CD4-positive, alpha-beta T cell treated with Interleukin-4 for 4 hours (primary cell): Measurements from ENCODE around the gene DIRAS1.
"Not testable (repeated sequence)": the region's sequence is repeated elsewhere in the genome, so short reads cannot be mapped to it uniquely, and the experiment has no call there.

ENCODE experiments used
- DNase-seq: peaks from one replicate; pipeline ENCODE4 v3.0.0-alpha.2; 2020

The DIRAS1 gene

DNA sequence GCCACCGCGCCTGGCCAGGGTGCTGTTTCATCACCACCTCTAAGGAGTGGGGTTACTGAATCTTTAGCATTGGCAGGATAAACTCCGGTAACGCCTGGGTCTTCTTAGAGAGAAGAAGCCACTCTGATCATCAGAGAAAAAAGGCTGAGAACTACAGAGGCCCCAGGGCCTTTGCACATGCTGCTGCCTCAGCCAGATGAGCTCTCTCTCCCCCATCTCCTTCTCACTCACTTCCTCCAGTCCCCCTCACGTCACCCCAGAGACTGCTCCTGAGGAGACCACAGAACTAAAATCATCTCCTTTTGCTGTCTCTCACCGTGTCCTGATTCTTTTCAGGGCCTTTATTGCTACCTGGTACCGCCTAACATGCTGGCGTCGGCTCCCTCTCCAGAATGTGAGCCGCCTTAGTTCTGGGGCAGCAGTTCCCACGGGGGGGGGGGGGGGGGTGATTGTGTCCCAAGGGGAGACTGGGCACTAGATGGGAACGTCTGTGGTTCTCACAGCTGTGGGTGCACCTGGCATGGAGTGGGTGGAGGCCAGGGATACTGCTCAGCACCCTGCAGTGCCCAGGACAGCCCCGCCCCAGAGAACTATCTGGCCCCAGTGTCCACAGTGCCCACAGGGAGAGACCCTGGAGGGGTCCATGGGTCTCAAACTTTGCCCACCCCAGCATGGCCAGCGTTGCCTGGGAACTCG is 5.1 kb upstream of the DIRAS1 start:
- DNase-seq, result no peak

DNA sequence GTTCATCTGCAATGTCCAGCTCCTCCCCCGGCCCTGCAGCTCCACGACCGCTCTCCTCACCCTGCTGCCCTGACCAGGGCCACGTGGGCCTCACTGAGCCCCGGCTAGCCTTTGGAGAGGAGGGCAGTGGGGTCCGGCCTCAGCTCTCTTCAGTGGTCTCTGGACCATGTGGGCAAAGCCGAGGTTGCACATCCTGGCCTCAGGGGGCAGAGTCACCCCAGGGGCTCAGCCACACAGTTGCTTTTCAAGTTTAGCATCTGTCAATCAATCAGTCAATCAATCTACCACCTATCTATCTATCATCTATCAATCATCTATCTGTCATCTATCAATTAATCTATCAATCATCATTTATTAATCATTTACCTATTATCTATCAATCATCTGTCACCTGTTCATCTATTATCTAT is 3.0 kb upstream of the DIRAS1 start:
- DNase-seq, result no peak

- no peak for DNase-seq
Measured at GRCh38 chr19:2723747-2724146, 2.6 kb upstream of the DIRAS1 start.

DNA sequence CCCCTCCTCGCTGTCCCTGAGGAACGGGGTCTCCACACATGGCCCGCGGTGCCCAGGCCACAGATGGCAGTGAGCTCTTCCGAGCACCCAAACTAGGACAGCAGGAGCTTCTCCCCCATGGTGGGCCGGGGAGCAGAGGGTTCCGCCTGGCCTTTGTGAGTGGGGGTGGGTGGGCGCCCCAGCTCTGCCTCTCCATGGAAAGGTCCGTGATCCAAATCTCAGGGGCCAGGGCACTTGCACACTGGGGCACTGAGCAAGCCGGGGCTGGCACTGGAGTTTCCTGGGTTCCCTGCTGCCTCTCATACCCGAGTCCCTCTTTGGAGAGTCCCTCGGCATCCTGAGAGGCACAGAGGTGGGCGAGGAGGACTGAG is 2.2 kb upstream of the DIRAS1 start:
- no peak for DNase-seq

DNA sequence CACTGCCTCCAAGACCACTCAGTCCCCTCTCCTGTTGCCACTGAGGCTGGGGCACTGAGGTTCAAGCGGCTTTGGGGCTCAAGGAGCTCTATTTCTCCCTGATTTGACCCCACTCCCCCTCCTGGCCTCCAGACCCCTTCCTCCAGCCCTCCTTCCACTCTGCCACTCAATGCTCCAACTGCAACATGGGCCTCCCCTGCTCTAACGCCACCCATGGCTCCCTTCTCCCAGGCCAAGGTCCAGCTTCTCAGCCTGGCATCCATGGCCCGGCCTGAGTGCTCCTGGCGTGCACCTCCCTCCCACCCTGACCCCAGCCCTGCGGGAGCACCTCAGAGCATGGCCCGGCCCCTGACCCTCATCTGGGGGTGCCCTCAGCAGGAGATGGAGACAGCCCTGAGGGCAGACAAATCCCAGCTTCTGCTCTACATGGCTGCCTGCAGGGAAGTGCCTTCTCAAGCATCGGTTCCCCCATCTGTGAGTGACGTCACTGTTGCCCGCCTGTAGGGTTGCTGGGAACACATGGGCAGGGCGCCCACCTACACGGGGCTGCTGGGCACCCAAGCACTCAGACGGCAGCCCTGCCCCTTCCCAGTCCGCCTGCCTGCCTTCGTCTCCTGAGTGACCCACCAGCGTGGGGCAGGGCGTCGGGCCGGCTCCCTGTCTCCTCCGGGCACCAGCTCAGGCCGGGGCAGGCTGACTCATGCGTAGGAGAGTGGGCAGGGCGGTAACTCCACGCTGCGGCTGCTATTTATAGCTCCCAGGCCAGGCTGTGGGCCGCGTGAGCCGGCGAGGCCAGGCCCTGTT is 1.6 kb upstream of the DIRAS1 start:
- no peak for DNase-seq

DNA sequence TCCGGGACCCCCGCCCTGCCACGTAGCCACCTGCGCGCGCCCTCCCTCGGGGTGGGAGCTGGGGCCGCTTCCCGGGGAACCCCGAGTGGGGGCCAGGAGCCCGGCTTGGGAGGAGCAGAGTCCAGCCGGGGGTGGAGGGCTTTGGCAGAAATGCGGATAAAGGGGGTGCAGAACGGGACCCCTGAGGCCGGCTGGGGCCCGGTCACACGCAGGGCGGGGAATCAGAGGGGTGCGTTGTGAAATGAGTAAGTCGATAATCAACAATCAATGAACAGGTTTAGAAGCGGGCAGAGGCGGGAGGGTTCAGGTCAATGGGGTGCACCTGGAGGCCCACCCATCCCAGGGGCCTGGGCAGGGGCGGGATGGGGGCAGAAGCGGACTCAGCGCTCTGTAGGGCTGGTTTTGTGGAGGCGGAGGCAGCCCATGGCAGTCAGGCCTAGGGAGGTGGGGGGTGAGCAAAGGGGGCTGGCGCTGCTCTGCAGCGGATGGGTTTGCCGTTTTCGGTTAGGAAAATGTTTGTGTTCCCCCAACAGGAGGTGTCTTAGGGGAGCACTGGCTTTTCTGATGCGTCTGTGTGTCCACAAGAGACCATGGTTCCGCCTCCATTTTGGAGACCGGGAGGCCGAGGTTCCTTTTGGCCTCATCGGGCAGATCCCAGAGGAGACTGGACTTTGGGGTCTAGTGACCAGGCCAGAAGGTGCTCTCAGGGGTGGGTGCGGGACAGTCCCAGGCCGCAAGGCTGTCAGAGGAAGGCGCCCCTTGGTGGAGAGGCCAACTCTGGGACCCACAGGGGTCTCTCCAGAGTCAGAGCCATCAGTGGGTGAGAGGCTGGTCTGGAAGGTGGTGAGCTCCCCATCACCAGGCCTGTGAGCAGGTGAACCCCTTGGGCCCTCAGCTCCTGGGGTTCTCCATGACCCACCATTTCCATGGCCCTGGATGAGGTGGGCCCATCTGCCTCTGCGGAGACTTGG is 683 bp upstream of the DIRAS1 start:
- no peak for DNase-seq

DNA sequence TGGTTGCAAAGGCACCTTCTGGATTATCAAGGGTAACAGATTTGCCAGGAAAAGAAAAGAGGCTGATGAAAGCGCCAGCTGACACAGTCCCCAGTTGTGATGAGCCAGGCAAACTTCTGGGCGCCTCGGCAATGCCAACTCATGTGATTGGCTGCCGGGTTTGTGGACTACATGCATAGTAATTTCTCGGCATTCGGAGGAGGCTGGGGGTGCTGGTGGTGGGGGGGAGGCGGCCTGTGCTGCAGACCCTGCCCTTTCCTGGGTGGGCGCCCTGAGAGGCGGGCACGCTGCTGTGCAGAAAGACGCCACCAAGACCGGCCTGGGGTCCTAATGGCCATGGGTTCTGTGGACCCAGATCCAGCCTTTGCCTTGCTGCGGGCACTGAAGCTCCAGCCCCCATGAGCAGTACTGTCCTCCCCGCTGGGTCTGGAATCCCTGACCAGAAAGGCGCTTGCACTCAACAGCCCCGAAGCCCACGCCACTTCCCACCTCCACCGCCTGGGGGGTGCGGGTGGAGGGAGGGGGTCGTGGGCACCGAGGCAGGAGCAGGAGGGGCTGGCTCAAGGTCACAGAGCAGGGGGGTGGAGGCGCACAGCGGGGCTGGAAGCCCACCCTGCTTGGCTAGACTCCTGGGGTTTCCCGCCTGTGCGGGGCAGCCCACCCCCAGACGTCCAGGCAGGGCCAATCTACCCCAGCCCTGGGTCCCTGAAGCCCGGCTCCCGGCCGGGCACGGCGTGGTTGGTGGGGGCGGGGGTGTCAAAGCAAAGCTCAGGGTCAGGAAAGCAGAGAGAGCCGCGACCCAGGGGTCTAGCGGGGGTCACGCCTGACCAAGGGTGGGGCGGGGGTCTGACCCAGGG is 1.0 kb downstream of the DIRAS1 start:
- no peak for DNase-seq

GRCh38 chr19:2719232-2719735 is 1.9 kb downstream of the DIRAS1 start:
- no peak for DNase-seq

DNA sequence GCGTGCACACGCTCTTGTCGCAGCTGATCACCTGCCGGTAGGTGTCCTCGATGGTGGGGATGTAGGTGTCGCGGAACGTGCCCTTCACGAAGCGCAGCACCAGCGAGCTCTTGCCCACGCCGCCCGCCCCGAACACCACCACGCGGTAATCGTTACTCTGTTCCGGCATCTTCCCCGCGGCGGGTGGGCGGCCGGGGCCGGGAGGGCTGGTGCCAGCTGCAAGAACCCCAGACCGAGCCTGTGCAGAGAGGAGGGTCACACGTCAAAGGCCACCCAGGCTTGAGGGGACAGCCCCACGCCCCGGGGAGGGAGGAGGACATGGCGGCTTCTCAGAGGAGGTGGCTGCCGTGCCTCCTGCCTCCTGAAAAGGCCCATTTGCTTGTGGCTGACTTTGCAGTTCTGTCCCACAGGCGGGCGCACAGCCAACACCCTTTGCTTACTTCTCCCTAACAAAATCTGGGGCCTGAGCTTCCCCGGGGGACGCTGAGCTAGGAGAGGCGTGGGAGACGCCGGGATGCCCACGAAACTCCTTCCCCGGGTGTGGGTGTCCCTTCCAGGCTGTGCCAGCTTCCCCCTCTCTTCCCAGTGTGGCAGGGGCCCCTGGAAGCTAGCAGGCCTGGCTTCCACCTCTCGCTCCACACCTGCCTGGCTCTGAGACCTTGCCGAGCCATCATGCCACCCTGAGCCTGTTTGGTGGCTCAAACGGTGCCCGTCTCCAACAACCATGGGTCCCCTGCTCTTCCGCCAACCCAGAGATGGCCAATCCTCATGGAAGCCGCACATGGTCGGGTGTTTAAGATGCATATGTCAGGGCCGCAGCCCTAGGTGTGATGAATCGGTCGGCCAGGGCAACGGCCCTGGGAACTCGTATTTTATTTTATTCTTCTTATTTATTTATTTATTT is 3.3 kb downstream of the DIRAS1 start:
- DNase-seq, result no peak

- DNase-seq, result no peak
Measured at GRCh38 chr19:2716722-2717637, 4.2 kb downstream of the DIRAS1 start.

GRCh38 chr19:2716275-2716650 is 4.9 kb downstream of the DIRAS1 start:
- DNase-seq, result no peak

GRCh38 chr19:2715470-2716274 is 5.5 kb downstream of the DIRAS1 start:
- DNase-seq, result no peak

DNA sequence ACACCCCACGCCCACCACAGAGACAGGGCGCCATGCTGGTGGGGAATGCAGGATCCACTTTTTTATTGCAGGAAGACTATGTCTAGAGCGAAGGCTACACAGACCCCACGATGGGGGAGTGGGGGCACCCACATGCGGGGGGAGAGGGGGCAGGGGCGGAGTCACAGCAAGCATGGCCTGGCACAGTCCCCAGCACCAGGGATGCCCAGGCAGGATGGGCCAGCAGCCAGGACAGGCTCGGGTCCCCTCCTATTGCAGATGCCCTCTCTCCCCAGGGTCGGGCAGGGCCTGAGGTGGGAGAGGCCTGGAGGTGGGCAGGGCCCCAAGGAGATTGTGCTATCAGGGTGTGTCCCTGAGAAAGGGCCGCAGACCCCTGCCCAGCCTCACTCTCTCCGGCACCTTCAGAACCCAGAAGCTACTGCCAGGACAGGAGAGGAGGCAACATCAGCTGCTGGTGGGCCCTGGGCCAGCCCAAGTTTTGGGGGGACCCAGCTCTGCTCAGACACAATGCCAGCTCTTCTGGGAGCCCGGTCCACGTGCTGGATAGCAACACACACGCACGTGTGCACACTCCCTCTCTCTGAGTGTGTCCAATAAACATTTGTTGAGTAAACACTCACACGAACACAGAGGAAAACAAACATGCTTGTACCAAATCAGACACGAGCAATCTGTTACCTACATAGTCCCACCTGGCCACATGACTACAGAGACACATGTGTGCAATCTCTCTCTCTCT is 6.5 kb downstream of the DIRAS1 start:
- no peak for DNase-seq

GRCh38 chr19:2714102-2714501 is 7.1 kb downstream of the DIRAS1 start:
- DNase-seq, result not testable (repeated sequence)

GRCh38 chr19:2713170-2713569 is 8.0 kb downstream of the DIRAS1 start:
- not testable (repeated sequence) for DNase-seq

- no peak for DNase-seq
Measured at GRCh38 chr19:2711875-2712205, 9.3 kb downstream of the DIRAS1 start.

GRCh38 chr19:2711172-2711874 is 9.8 kb downstream of the DIRAS1 start:
- DNase-seq, result no peak

GRCh38 chr19:2706251-2706650 is 14.9 kb downstream of the DIRAS1 start:
- no peak for DNase-seq
